HCT116 (cell line): ENCODE data around the gene KAZN. TPM values are rescaled to one million over a fixed set of nuclear protein-coding genes. Genes with fewer than 3 reads are reported as not detected.

Experiments used
- ATAC-seq: fragments of 200-7000 bp; cut with Tn5 transposase; 2 replicates; pipeline ENCODE4 v1.9.1; 2020; ENCODE audit warnings: mild to moderate bottlenecking, moderate library complexity
- BruUV-seq: library from RNA; stranded (reverse); fragments of 400-500 nt; replicated peaks from 2 replicates; lab custom pipeline; 2021; lab: Mats Ljungman, UMichigan
- CTCF ChIA-PET: fragments of 300-600 bp; sonication (Branson Sonifier 250); formaldehyde crosslinking; loops from one replicate; lab custom pipeline; 2021; ENCODE audit warnings: antibody characterized with exemption; lab: Charles Lee
- POLR2A ChIA-PET: fragments of 300-600, 350-600 bp; sonication (Branson Sonifier 250); formaldehyde crosslinking; loops from one replicate; lab custom pipeline; 2021; ENCODE audit warnings: antibody characterized with exemption; lab: Charles Lee
- RAD21 ChIA-PET, 2 experiments: fragments of 300-600 bp; sonication (Branson Sonifier 250); formaldehyde crosslinking; loops; one replicate each; lab custom pipeline; 2023; ENCODE audit warnings: low total read pairs in 2 of 2; ENCODE audit not compliant: uncharacterized antibody in 2 of 2, unreplicated experiment in 2 of 2, low non-redundant PET in 1 of 2; lab: Charles Lee
- DNase-seq: peaks from one replicate; pipeline ENCODE4 v3.0.0-alpha.2; 2010; ENCODE audit warnings: low read depth, low spot score
- H2AFZ ChIP-seq: fragments of 200-600 bp; shearing (Covaris generic), sonication (generic); 2 replicates; pipeline ENCODE4 v1.6.1; 2017; ENCODE audit warnings: low read depth, mixed run types, mixed read lengths, antibody characterized with exemption, low read length; ENCODE audit not compliant: poor library complexity, severe bottlenecking
- H3K27ac ChIP-seq: 2 replicates; pipeline ENCODE4 v1.5.1; 2012; ENCODE audit warnings: low read depth, low read length
- H3K27me3 ChIP-seq: fragments of 200-600 bp; sonication (generic); 2 replicates; pipeline ENCODE4 v1.6.1; 2016; ENCODE audit warnings: mixed run types, low read length, mixed read lengths; ENCODE audit not compliant: insufficient read depth
- H3K36me3 ChIP-seq, 2 experiments: fragments of 200-500 bp in 1 of 2; fragments of 200-600 bp in 1 of 2; sonication (Bioruptor generic) in 1 of 2; sonication (generic) in 1 of 2; 2 replicates each; pipeline versions ENCODE4 v1.5.1 to v1.6.1; 2014 to 2016; ENCODE audit warnings: low read length in 2 of 2, inconsistent platforms in 1 of 2, mixed read lengths in 1 of 2, mixed run types in 1 of 2; ENCODE audit not compliant: insufficient read depth in 2 of 2, control insufficient read depth in 1 of 2
- H3K4me1 ChIP-seq, 2 experiments: fragments of 200-600 bp in 1 of 2; sonication (generic) in 1 of 2; 2 replicates each; pipeline versions ENCODE4 v1.5.1 to v1.6.1; 2012 to 2017; ENCODE audit warnings: low read length in 2 of 2, inconsistent platforms in 1 of 2, mild to moderate bottlenecking in 1 of 2, mixed read lengths in 1 of 2, mixed run types in 1 of 2, moderate library complexity in 1 of 2; ENCODE audit not compliant: insufficient read depth in 2 of 2, control insufficient read depth in 1 of 2
- H3K4me2 ChIP-seq: fragments of 200-600 bp; sonication (generic); 2 replicates; pipeline ENCODE4 v1.6.1; 2017; ENCODE audit warnings: mixed run types, low read length, mixed read lengths
- H3K4me3 ChIP-seq, 2 experiments: fragments of 200-600 bp in 1 of 2; sonication (generic) in 1 of 2; replicated peaks in 1 of 2; 2 replicates each; pipeline ENCODE4 v1.5.1; 2011 to 2016; ENCODE audit warnings: low read length in 2 of 2, control low read depth in 1 of 2, low read depth in 1 of 2, mild to moderate bottlenecking in 1 of 2, mixed read lengths in 1 of 2, mixed run types in 1 of 2
- H3K79me2 ChIP-seq: fragments of 200-600 bp; sonication (generic); 2 replicates; pipeline ENCODE4 v1.6.1; 2017; ENCODE audit warnings: mild to moderate bottlenecking, mixed run types, low read length, moderate library complexity, mixed read lengths; ENCODE audit not compliant: insufficient read depth
- H3K9ac ChIP-seq: fragments of 200-600 bp; sonication (generic); 2 replicates; pipeline ENCODE4 v1.6.1; 2016; ENCODE audit warnings: low read length, mixed read lengths
- H3K9me2 ChIP-seq: fragments of 200-600 bp; sonication (generic), shearing (Covaris generic); 2 replicates; pipeline ENCODE4 v1.6.1; 2017; ENCODE audit warnings: mixed run types, mild to moderate bottlenecking, moderate library complexity; ENCODE audit not compliant: insufficient read depth
- H3K9me3 ChIP-seq, 2 experiments: fragments of 200-500 bp in 1 of 2; fragments of 200-600 bp in 1 of 2; sonication (Bioruptor generic) in 1 of 2; sonication (generic) in 1 of 2; 2 replicates each; pipeline ENCODE4 v1.6.1; 2014 to 2017; ENCODE audit warnings: low read length in 2 of 2, mixed read lengths in 2 of 2, inconsistent platforms in 1 of 2, low read depth in 1 of 2, mild to moderate bottlenecking in 1 of 2, mixed run types in 1 of 2, moderate library complexity in 1 of 2; ENCODE audit not compliant: control insufficient read depth in 1 of 2, insufficient read depth in 1 of 2
- H4K20me1 ChIP-seq: fragments of 200-600 bp; sonication (generic), shearing (Covaris generic); 2 replicates; pipeline ENCODE4 v1.6.1; 2017; ENCODE audit warnings: mixed run types, mild to moderate bottlenecking, moderate library complexity; ENCODE audit not compliant: insufficient read depth
- ATF3 ChIP-seq: IDR thresholded peaks from 2 replicates; pipeline ENCODE4 v1.6.1; 2012
- CBX3 ChIP-seq: IDR thresholded peaks from 2 replicates; pipeline ENCODE4 v1.6.1; 2012; ENCODE audit warnings: low read depth
- EGR1 ChIP-seq: IDR thresholded peaks from 2 replicates; pipeline ENCODE4 v1.6.1; 2012; ENCODE audit warnings: low read depth
- ELF1 ChIP-seq: IDR thresholded peaks from 2 replicates; pipeline ENCODE4 v1.6.1; 2012; ENCODE audit warnings: low read depth, borderline replicate concordance
- EZH2 ChIP-seq: fragments of 200-600 bp; sonication (generic); IDR thresholded peaks from 2 replicates; pipeline ENCODE4 v1.6.1; 2017; ENCODE audit warnings: antibody characterized with exemption, mixed run types
- EZH2phosphoT487 ChIP-seq: fragments of 200-600 bp; IDR thresholded peaks from 2 replicates; pipeline ENCODE4 v1.6.1; 2018; ENCODE audit warnings: antibody characterized with exemption, borderline replicate concordance
- FOSL1 ChIP-seq: IDR thresholded peaks from 2 replicates; pipeline ENCODE4 v1.6.1; 2012; ENCODE audit warnings: low read depth
- JUND ChIP-seq: IDR thresholded peaks from 2 replicates; pipeline ENCODE4 v1.6.1; 2012
- POLR2A ChIP-seq: IDR thresholded peaks from 2 replicates; pipeline ENCODE4 v1.7.0; 2011; ENCODE audit warnings: borderline replicate concordance; ENCODE audit not compliant: insufficient read depth, insufficient read length; ENCODE audit errors: extremely low read depth
- SIN3A ChIP-seq: IDR thresholded peaks from 2 replicates; pipeline ENCODE4 v1.6.1; 2012; ENCODE audit warnings: low read depth
- SP1 ChIP-seq: IDR thresholded peaks from 2 replicates; pipeline ENCODE4 v1.6.1; 2012; ENCODE audit warnings: low read depth
- SRF ChIP-seq: IDR thresholded peaks from 2 replicates; pipeline ENCODE4 v1.6.1; 2012; ENCODE audit warnings: low read depth
- TCF7L2 ChIP-seq: IDR thresholded peaks from 2 replicates; pipeline ENCODE4 v1.7.0; 2011; ENCODE audit warnings: borderline replicate concordance, inconsistent platforms; ENCODE audit not compliant: insufficient read depth, insufficient read length; ENCODE audit errors: extremely low read depth
- ZNF274 ChIP-seq: fragments of 200-500 bp; sonication (Bioruptor generic); IDR thresholded peaks from 2 replicates; pipeline ENCODE4 v1.6.1; 2014; ENCODE audit warnings: mild to moderate bottlenecking, low read depth, low read length, inconsistent platforms
- intact Hi-C: fragments of 100-400 bp; cut with micrococcal nuclease; formaldehyde crosslinking; loops from 2 replicates; pipeline ENCODE4 v1.10.0; 2022
- total RNA-seq: library from RNA; stranded (reverse); gene quantifications from one replicate; pipeline ENCODE4 v1.2.1, GENCODE V29; 2021; ENCODE audit not compliant: unreplicated experiment
- TF ChIP-seq, protein P1 (sequence below): IDR thresholded peaks from 2 replicates; pipeline ENCODE4 v1.6.1; 2012
- TF ChIP-seq, protein P2 (sequence below), 3 experiments: fragments of 200-600 bp in 1 of 3; sonication (generic) in 1 of 3; IDR thresholded peaks in 2 of 3; conservative IDR thresholded peaks in 1 of 3; 2 replicates each; pipeline ENCODE4 v1.5.1; 2012 to 2017; ENCODE audit warnings: low read depth in 2 of 3, low read length in 2 of 3, antibody characterized with exemption in 1 of 3, borderline replicate concordance in 1 of 3, control low read depth in 1 of 3, mild to moderate bottlenecking in 1 of 3, mixed read lengths in 1 of 3, mixed run types in 1 of 3, moderate library complexity in 1 of 3; ENCODE audit not compliant: insufficient read depth in 1 of 3
- TF ChIP-seq, protein P3 (sequence below): IDR thresholded peaks from 2 replicates; pipeline ENCODE4 v1.6.1; 2011; ENCODE audit warnings: mild to moderate bottlenecking, low read length, moderate library complexity; ENCODE audit not compliant: insufficient replicate concordance; ENCODE audit errors: extremely low read depth

Gene KAZN
- total RNA-seq, 1 experiment from 2014 or later: 13.4 TPM

DNA sequence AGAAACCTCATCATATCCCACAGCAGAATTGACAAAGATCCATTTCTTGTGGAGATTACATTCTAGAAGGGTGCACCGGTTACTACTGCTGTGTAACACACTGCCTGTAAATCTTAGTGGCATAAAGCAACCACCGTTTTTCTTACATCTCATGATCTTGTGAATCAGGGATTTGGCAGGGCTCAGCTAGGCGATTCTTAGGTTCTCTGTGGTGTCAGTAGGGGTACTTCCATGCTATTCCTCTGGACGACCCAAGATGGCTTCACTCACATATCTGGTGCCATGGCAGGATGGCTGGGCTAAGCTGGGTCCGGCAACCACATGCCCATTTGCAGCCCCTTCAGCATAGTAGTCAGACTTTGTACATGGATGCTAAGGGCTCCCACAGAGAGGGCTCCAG is 375.3 kb downstream of the KAZN start:
- no TSS peak for BruUV-seq
- peaks cover 16 to 20% of the 10 kb centered on the region in 2 experiments for H3K4me1 ChIP-seq

GRCh38 chr1:14974361-14974760 is 375.9 kb downstream of the KAZN start:
- no TSS peak for BruUV-seq
- Histone ChIP-seq H3K9me3 (no peaks in the 10 kb centered on the region), H3K4me3 (no peak overlapping the region), H3K27ac (no peak overlapping the region), H3K36me3 (no peaks in the 10 kb centered on the region), H4K20me1 (no peaks in the 10 kb centered on the region), H3K79me2 (no peaks in the 10 kb centered on the region; the same call in 1 of the 2 replicates), H3K27me3 (no peaks in the 10 kb centered on the region), H2AFZ (no peak overlapping the region), H3K9ac (no peak overlapping the region), H3K9me2 (no peaks in the 10 kb centered on the region), H3K4me1 (peaks cover 16 to 20% of the 10 kb centered on the region in 2 experiments), H3K4me2 (no peak overlapping the region)
- ChIA-PET RAD21 (no interaction called here), POLR2A (no interaction called here), CTCF (no interaction called here)
- intact Hi-C loops: no loop called here
- no peak for DNase-seq
- no peak for ATAC-seq
- TF ChIP-seq, protein P1, sequence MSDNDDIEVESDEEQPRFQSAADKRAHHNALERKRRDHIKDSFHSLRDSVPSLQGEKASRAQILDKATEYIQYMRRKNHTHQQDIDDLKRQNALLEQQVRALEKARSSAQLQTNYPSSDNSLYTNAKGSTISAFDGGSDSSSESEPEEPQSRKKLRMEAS: no peak
- TF ChIP-seq ZNF274 (no peak), FOSL1 (no peak), CBX3 (no peak), ELF1 (no peak), ATF3 (no peak), JUND (no peak), SP1 (no peak), TCF7L2 (no peak), SRF (no peak), POLR2A (no peak), SIN3A (no peak), EGR1 (no peak)
- TF ChIP-seq, protein P2, sequence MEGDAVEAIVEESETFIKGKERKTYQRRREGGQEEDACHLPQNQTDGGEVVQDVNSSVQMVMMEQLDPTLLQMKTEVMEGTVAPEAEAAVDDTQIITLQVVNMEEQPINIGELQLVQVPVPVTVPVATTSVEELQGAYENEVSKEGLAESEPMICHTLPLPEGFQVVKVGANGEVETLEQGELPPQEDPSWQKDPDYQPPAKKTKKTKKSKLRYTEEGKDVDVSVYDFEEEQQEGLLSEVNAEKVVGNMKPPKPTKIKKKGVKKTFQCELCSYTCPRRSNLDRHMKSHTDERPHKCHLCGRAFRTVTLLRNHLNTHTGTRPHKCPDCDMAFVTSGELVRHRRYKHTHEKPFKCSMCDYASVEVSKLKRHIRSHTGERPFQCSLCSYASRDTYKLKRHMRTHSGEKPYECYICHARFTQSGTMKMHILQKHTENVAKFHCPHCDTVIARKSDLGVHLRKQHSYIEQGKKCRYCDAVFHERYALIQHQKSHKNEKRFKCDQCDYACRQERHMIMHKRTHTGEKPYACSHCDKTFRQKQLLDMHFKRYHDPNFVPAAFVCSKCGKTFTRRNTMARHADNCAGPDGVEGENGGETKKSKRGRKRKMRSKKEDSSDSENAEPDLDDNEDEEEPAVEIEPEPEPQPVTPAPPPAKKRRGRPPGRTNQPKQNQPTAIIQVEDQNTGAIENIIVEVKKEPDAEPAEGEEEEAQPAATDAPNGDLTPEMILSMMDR (IDR thresholded peaks at IDR 0.05 in 2 of 3, conservative IDR thresholded peaks at IDR 0.05 in 1 of 3; ENCODE audit: borderline replicate concordance in 1 of 3, insufficient read depth in 1 of 3, low read depth in 2 of 3, low read length in 2 of 3): no peak
- TF ChIP-seq, protein P3, sequence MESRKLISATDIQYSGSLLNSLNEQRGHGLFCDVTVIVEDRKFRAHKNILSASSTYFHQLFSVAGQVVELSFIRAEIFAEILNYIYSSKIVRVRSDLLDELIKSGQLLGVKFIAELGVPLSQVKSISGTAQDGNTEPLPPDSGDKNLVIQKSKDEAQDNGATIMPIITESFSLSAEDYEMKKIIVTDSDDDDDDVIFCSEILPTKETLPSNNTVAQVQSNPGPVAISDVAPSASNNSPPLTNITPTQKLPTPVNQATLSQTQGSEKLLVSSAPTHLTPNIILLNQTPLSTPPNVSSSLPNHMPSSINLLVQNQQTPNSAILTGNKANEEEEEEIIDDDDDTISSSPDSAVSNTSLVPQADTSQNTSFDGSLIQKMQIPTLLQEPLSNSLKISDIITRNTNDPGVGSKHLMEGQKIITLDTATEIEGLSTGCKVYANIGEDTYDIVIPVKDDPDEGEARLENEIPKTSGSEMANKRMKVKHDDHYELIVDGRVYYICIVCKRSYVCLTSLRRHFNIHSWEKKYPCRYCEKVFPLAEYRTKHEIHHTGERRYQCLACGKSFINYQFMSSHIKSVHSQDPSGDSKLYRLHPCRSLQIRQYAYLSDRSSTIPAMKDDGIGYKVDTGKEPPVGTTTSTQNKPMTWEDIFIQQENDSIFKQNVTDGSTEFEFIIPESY: no peak

More for the DNA sequence above, 375.3 kb downstream of the KAZN start:
- Histone ChIP-seq H3K4me2 (no peak overlapping the region), H3K4me3 (no peak overlapping the region), H3K27me3 (no peaks in the 10 kb centered on the region), H3K27ac (no peak overlapping the region), H3K79me2 (no peaks in the 10 kb centered on the region; the same call in 1 of the 2 replicates), H3K9ac (no peak overlapping the region), H2AFZ (no peak overlapping the region), H3K36me3 (no peaks in the 10 kb centered on the region), H3K9me3 (no peaks in the 10 kb centered on the region), H3K9me2 (no peaks in the 10 kb centered on the region), H4K20me1 (no peaks in the 10 kb centered on the region)
- CTCF ChIA-PET: no interaction called here
- intact Hi-C loops: no loop called here
- RAD21 ChIA-PET: no interaction called here
- ATAC-seq: no peak
- POLR2A ChIA-PET: no interaction called here
- DNase-seq: no peak
- no peak for TF ChIP-seq CBX3
- no peak for TF ChIP-seq SRF
- no peak for TF ChIP-seq EZH2
- no peak for TF ChIP-seq EZH2phosphoT487
